ENCODE measurements around the gene IKZF3. TPM values are rescaled to one million over a fixed set of nuclear protein-coding genes. Genes with fewer than 3 reads are reported as not detected.

Gene IKZF3
- total and polyA plus RNA-seq, 4 donors, result 1.0 to 3.9 (median 2.6) TPM

GRCh38 chr17:39744075-39744835 is 119.9 kb downstream of the IKZF3 start:
- H3K27me3 ChIP-seq (ENCODE audit: control insufficient read depth in 3 of 3, insufficient read depth in 3 of 3, low read length in 2 of 3), result peaks cover 0 to 11% (median 10%) of the 10 kb centered on the region in 3 donors
- H3K4me3 ChIP-seq, result no peak overlapping the region
- H3K9ac ChIP-seq (ENCODE audit: insufficient read depth in 1 of 2, low read length in 2 of 2), result no peak overlapping the region
- no peak for ATAC-seq (ENCODE audit: insufficient read depth, low FRiP score)
- peak overlapping the region in 1 of 2 donors; percentile 6 for H3K27ac ChIP-seq (ENCODE audit: low read depth in 1 of 2, low read length in 1 of 2)
- H3K4me1 ChIP-seq (ENCODE audit: control insufficient read depth in 5 of 5, insufficient read depth in 5 of 5, low read length in 5 of 5), result peaks cover 0 to 19% (median 12%) of the 10 kb centered on the region in 5 donors
- no peaks in the 10 kb centered on the region for H3K9me3 ChIP-seq (ENCODE audit: control insufficient read depth in 4 of 4, insufficient read depth in 3 of 4, low read length in 3 of 4)
- WGBS, 2 donors, result 86% methylated on average over 16 of the region's 16 CpGs
- H3K36me3 ChIP-seq (ENCODE audit: control insufficient read depth in 4 of 4, insufficient read depth in 4 of 4, low read length in 4 of 4), result peaks cover 0 to 9% (median 0%) of the 10 kb centered on the region in 4 donors
- DNase-seq, result no peak
- no peak for TF ChIP-seq CTCF (IDR thresholded peaks at IDR 0.05; ENCODE audit: control extremely low read depth, extremely low read depth)

- 85 to 89% methylated on average over 21 of the region's 21 CpGs for WGBS, 2 donors
- no peak for DNase-seq
- TF ChIP-seq CTCF (IDR thresholded peaks at IDR 0.05; ENCODE audit: control extremely low read depth, extremely low read depth), result no peak
These were observed 121.2 kb downstream of the IKZF3 start for GRCh38 chr17:39742856-39743436.

GRCh38 chr17:39742126-39742855 is 121.8 kb downstream of the IKZF3 start:
- H3K9me3 ChIP-seq (ENCODE audit: control insufficient read depth in 4 of 4, insufficient read depth in 3 of 4, low read length in 3 of 4), result no peaks in the 10 kb centered on the region
- DNase-seq, result no peak
- H3K36me3 ChIP-seq (ENCODE audit: control insufficient read depth in 4 of 4, insufficient read depth in 4 of 4, low read length in 4 of 4), result peaks cover 0 to 9% (median 0%) of the 10 kb centered on the region in 4 donors
- WGBS, 2 donors, result 82 to 88% methylated on average over 18 of the region's 18 CpGs
- H3K27ac ChIP-seq (ENCODE audit: low read depth in 1 of 2, low read length in 1 of 2), result no peak overlapping the region
- no peak for TF ChIP-seq CTCF (IDR thresholded peaks at IDR 0.05; ENCODE audit: control extremely low read depth, extremely low read depth)
- H3K4me1 ChIP-seq (ENCODE audit: control insufficient read depth in 5 of 5, insufficient read depth in 5 of 5, low read length in 5 of 5), result peaks cover 0 to 21% (median 12%) of the 10 kb centered on the region in 5 donors
- no peak for ATAC-seq (ENCODE audit: insufficient read depth, low FRiP score)
- H3K9ac ChIP-seq (ENCODE audit: insufficient read depth in 1 of 2, low read length in 2 of 2), result no peak overlapping the region
- H3K27me3 ChIP-seq (ENCODE audit: control insufficient read depth in 3 of 3, insufficient read depth in 3 of 3, low read length in 2 of 3), result peaks cover 0 to 22% (median 15%) of the 10 kb centered on the region in 3 donors
- H3K4me3 ChIP-seq, result no peak overlapping the region

More at GRCh38 chr17:39742856-39743436, 121.2 kb downstream of the IKZF3 start:
- H3K4me3 ChIP-seq, result no peak overlapping the region
- H3K4me1 ChIP-seq (ENCODE audit: control insufficient read depth in 5 of 5, insufficient read depth in 5 of 5, low read length in 5 of 5), result peaks cover 0 to 21% (median 12%) of the 10 kb centered on the region in 5 donors
- no peak overlapping the region for H3K9ac ChIP-seq (ENCODE audit: insufficient read depth in 1 of 2, low read length in 2 of 2)
- no peaks in the 10 kb centered on the region for H3K9me3 ChIP-seq (ENCODE audit: control insufficient read depth in 4 of 4, insufficient read depth in 3 of 4, low read length in 3 of 4)
- ATAC-seq (ENCODE audit: insufficient read depth, low FRiP score), result no peak
- H3K27me3 ChIP-seq (ENCODE audit: control insufficient read depth in 3 of 3, insufficient read depth in 3 of 3, low read length in 2 of 3), result peaks cover 0 to 18% (median 11%) of the 10 kb centered on the region in 3 donors
- no peak overlapping the region for H3K27ac ChIP-seq (ENCODE audit: low read depth in 1 of 2, low read length in 1 of 2)
- H3K36me3 ChIP-seq (ENCODE audit: control insufficient read depth in 4 of 4, insufficient read depth in 4 of 4, low read length in 4 of 4), result peaks cover 0 to 9% (median 0%) of the 10 kb centered on the region in 4 donors
